ENCODE results near the gene FGF8.

DNA sequence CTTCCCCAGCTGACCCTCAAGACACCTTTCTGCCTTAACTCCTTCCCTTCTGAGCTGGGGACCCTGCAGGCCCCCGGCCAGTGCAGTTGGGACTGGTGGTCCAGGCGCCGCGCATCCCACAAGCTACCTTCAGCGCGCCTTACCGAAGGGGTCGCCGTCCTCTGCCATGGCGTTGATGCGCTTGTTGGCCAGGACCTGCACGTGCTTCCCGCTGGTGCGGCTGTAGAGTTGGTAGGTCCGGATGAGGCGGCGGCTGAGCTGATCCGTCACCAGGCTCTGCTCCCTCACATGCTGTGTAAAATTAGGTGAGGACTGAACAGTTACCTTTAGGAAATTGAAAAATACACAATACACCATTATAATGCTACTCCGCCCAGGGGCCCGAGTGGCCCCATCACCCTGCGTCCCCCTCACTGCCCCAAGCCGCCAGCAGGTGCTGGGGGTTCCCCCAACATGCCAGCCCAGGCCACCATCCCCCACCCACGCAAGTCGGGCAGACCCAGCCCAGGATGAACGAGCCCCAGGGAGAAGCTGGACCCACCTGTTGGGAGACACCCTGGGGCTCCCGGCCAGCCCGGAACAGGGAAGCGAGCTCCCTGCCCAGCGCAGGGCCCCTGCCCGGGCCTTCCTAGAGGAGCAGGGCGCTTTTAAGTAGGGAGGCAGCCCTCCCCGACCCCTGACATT lies 1.2 kb downstream of the FGF8 start:
- TF ChIP-seq, protein P1, sequence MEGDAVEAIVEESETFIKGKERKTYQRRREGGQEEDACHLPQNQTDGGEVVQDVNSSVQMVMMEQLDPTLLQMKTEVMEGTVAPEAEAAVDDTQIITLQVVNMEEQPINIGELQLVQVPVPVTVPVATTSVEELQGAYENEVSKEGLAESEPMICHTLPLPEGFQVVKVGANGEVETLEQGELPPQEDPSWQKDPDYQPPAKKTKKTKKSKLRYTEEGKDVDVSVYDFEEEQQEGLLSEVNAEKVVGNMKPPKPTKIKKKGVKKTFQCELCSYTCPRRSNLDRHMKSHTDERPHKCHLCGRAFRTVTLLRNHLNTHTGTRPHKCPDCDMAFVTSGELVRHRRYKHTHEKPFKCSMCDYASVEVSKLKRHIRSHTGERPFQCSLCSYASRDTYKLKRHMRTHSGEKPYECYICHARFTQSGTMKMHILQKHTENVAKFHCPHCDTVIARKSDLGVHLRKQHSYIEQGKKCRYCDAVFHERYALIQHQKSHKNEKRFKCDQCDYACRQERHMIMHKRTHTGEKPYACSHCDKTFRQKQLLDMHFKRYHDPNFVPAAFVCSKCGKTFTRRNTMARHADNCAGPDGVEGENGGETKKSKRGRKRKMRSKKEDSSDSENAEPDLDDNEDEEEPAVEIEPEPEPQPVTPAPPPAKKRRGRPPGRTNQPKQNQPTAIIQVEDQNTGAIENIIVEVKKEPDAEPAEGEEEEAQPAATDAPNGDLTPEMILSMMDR (IDR thresholded peaks at IDR 0.05): no peak
- TF ChIP-seq POLR2A (IDR thresholded peaks at IDR 0.05): no peak
- no peak for TF ChIP-seq POLR2AphosphoS5 (IDR thresholded peaks at IDR 0.05)
